Lung (tissue), 12 donors: ENCODE results near the gene SS18L1. TPM values are rescaled to one million over a fixed set of nuclear protein-coding genes. Genes with fewer than 3 reads are reported as not detected.
A peak's percentile ranks its signal among the peaks of the same experiment; 100 is the strongest.

Experiments
- ATAC-seq: fragments of 200-7000 bp; cut with Tn5 transposase; one replicate; pipeline ENCODE4 v1.9.1; 2020; ENCODE audit warnings: moderate number of reproducible peaks; ENCODE audit not compliant: insufficient read depth, low FRiP score
- DNase-seq, 3 donors: peaks; one replicate each; pipeline ENCODE4 v3.0.0-alpha.2; 2013 to 2017
- H3K27ac ChIP-seq, 2 donors: one replicate each; pipeline ENCODE4 v1.5.1; 2013; ENCODE audit warnings: mild to moderate bottlenecking in 2 of 2, moderate library complexity in 2 of 2, control low read depth in 1 of 2, inconsistent platforms in 1 of 2, low read depth in 1 of 2, low read length in 1 of 2
- H3K27me3 ChIP-seq, 3 donors: one replicate each; pipeline ENCODE4 v1.5.1; 2013; ENCODE audit warnings: low read length in 2 of 3; ENCODE audit not compliant: control insufficient read depth in 3 of 3, insufficient read depth in 3 of 3
- H3K36me3 ChIP-seq, 4 donors: one replicate each; pipeline ENCODE4 v1.5.1; 2013; ENCODE audit warnings: low read length in 4 of 4, mild to moderate bottlenecking in 1 of 4, moderate library complexity in 1 of 4; ENCODE audit not compliant: control insufficient read depth in 4 of 4, insufficient read depth in 4 of 4
- H3K4me1 ChIP-seq, 5 donors: one replicate each; pipeline ENCODE4 v1.5.1; 2013; ENCODE audit warnings: low read length in 5 of 5, mild to moderate bottlenecking in 2 of 5, moderate library complexity in 1 of 5; ENCODE audit not compliant: control insufficient read depth in 5 of 5, insufficient read depth in 5 of 5
- H3K4me3 ChIP-seq: one replicate; pipeline ENCODE4 v1.5.1; 2013; ENCODE audit warnings: mild to moderate bottlenecking, control low read depth, moderate library complexity
- H3K9ac ChIP-seq, 2 donors: one replicate each; pipeline ENCODE4 v1.5.1; 2013; ENCODE audit warnings: low read length in 2 of 2, control low read depth in 1 of 2; ENCODE audit not compliant: insufficient read depth in 1 of 2
- H3K9me3 ChIP-seq, 4 donors: one replicate each; pipeline ENCODE4 v1.5.1; 2013; ENCODE audit warnings: low read length in 3 of 4, mild to moderate bottlenecking in 1 of 4, moderate library complexity in 1 of 4; ENCODE audit not compliant: control insufficient read depth in 4 of 4, insufficient read depth in 3 of 4
- CTCF ChIP-seq: IDR thresholded peaks from 2 replicates; pipeline ENCODE4 v1.5.1; 2012; ENCODE audit warnings: mild to moderate bottlenecking; ENCODE audit errors: control extremely low read depth, extremely low read depth
- WGBS, 2 donors: extraction: QIAGEN DNeasy Blood & Tissue Kit; methylation state at CpG; one replicate each; pipeline ENCODE4 v1.1.7; 2013; 5-methylcytosine and 5-hydroxymethylcytosine counted together
- polyA plus RNA-seq, 2 donors: library from polyadenylated mRNA; stranded (reverse); fragments of 200-250 nt; gene quantifications; one replicate each; pipeline ENCODE4 v1.2.1, GENCODE V29; 2013
- total RNA-seq, 2 donors: library from RNA; depleted of rRNA in 1 of 2; stranded (reverse); fragments of >200 nt in 1 of 2; gene quantifications; one replicate each; pipeline ENCODE4 v1.2.1, GENCODE V29; 2014 to 2021
- donor health status: control.
- donor health status: control.
- donor health status: Bipolar disorder and iron deficiency.
- donor health status: healthy.
- donor health status: DM: yes; HTN: yes; CAD: no.

The SS18L1 gene
- total and polyA plus RNA-seq, 4 donors: 7.2 to 24.1 (median 14.9) TPM

GRCh38 chr20:62149532-62150309 lies 6.2 kb downstream of the SS18L1 start:
- DNase-seq: peak; percentile 25 to 41 (median 29)
- TF ChIP-seq CTCF: no peak
- Histone ChIP-seq H3K27me3 (no peaks in the 10 kb centered on the region), H3K9me3 (peaks cover 0 to 2% (median 0%) of the 10 kb centered on the region in 4 donors), H3K9ac (peak overlapping the region in 1 of 2 donors; percentile 5), H3K4me3 (no peak overlapping the region), H3K27ac (peak overlapping the region in 1 of 2 donors; percentile 34), H3K4me1 (peaks cover 2 to 33% (median 10%) of the 10 kb centered on the region in 5 donors), H3K36me3 (peaks cover 0 to 9% (median 4%) of the 10 kb centered on the region in 4 donors)
- WGBS, 2 donors: 64 to 76% methylated on average over 24 of the region's 24 CpGs
- ATAC-seq: no peak

GRCh38 chr20:62150310-62150575 lies 6.7 kb downstream of the SS18L1 start:
- ATAC-seq (no peak), DNase-seq (no peak)
- Histone ChIP-seq H3K4me1 (peaks cover 0 to 30% (median 7%) of the 10 kb centered on the region in 5 donors), H3K9me3 (peaks cover 0 to 2% (median 0%) of the 10 kb centered on the region in 4 donors), H3K4me3 (no peak overlapping the region), H3K27ac (no peak overlapping the region), H3K36me3 (peaks cover 0 to 9% (median 4%) of the 10 kb centered on the region in 4 donors), H3K9ac (no peak overlapping the region), H3K27me3 (no peaks in the 10 kb centered on the region)
- no peak for TF ChIP-seq CTCF
- 96% methylated on average over 11 of the region's 11 CpGs for WGBS, 2 donors

GRCh38 chr20:62151225-62151624 lies 7.7 kb downstream of the SS18L1 start:
- Histone ChIP-seq H3K27me3 (no peaks in the 10 kb centered on the region), H3K27ac (no peak overlapping the region), H3K36me3 (peaks cover 0 to 5% (median 2%) of the 10 kb centered on the region in 4 donors), H3K9me3 (peaks cover 0 to 2% (median 0%) of the 10 kb centered on the region in 4 donors), H3K9ac (no peak overlapping the region), H3K4me3 (no peak overlapping the region), H3K4me1 (peaks cover 0 to 24% (median 7%) of the 10 kb centered on the region in 5 donors)
- ATAC-seq: no peak
- TF ChIP-seq CTCF: no peak
- 92 to 93% methylated on average over 11 of the region's 11 CpGs for WGBS, 2 donors
- no peak for DNase-seq
